GM19239 (cell line): ENCODE data around the gene CIROP.
"Not testable (repeated sequence)": the region's sequence is repeated elsewhere in the genome, so short reads cannot be mapped to it uniquely, and the experiment has no call there.

ENCODE experiments used
- DNase-seq: peaks from one replicate; pipeline ENCODE4 v3.0.0; 2011; ENCODE audit warnings: low spot score; ENCODE audit not compliant: insufficient read length
- FAIRE-seq: peaks from 2 replicates; lab custom pipeline; 2011; peaks lifted over from hg19 to GRCh38; lab: Jason Lieb, UNC

Gene CIROP

GRCh38 chr14:23117371-23118020 is 12.7 kb upstream of the CIROP start:
- FAIRE-seq (no peak), DNase-seq (no peak)

GRCh38 chr14:23115918-23116317 is 11.1 kb upstream of the CIROP start:
- no peak for FAIRE-seq
- no peak for DNase-seq

DNA sequence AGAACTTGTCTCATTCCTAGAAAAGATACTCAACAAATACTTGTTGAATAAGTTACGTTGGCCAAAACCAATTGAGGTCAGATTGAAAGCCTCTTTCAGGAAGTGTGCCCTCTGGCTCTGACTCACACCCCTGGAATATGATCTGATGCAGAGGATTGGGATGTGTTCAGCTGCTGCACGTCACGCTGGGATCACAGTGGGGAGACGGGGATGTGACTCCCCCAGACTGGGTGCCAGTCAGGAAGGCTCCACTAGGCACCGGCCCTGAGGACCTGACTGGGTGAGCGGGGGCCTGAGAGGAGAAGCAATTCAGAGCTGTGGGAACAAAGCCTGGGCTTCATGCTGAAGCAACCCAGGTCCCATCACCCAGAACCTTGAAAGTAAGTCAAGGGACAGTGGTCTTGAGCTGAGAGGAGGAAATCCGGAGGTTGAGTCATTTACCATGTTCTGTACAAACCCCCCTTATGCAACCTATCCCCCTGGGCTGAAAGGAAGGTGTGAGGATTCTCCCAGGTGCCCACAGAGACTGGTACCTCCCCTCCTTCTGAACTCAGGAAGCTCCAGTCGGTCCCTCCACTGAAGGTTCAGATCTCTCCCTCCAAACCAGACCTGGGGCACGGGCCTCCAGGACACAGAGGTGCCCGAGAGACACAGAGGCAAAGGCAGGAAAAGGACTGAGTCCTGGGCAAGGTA is 10.4 kb upstream of the CIROP start:
- no peak for FAIRE-seq
- DNase-seq = no peak

- DNase-seq (no peak), FAIRE-seq (no peak)
These were observed 9.9 kb upstream of the CIROP start for GRCh38 chr14:23114669-23115038.

GRCh38 chr14:23114120-23114458 is 9.3 kb upstream of the CIROP start:
- DNase-seq (no peak), FAIRE-seq (no peak)

- no peak for DNase-seq
- no peak for FAIRE-seq
These were observed 8.8 kb upstream of the CIROP start for GRCh38 chr14:23113431-23114119.

- FAIRE-seq = no peak
- no peak for DNase-seq
These were observed 7.8 kb upstream of the CIROP start for GRCh38 chr14:23112359-23113178.

DNA sequence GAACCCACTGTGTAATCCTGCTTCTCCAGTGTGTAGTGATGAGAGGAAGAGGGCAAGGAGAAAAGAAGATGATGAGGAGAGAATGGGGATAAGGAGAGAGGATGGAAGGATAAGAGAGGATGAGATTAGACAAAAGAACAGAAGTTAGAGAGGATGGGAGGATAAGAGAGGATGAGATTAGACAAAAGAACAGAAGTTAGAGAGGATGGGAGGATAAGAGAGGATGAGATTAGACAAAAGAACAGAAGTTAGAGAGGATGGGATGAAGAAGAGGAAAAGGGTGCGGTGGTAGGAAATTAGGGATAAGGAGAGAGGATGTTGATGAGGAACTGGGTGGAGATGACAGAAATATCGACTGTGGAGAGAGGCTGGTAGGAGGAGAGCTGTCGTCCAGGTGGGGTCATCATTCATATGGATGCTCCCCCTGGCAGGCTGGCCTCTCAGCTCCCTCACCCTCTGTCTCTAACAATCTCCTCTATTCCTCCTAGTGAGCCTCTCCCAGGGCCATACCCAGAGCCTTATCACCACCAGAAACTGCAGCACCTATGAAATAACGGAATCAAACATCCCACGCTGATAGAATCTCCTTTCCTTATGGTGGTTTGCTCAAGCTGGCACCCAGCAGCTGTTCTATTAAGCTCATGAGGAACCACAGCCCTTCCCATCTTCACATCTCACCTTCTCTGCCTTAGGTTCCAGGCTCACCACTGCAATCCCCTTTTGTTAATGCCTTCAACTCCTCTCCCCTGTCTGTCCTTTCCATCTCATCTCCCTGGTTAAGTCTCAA is 6.0 kb upstream of the CIROP start:
- no peak for DNase-seq
- no peak for FAIRE-seq

GRCh38 chr14:23109769-23110168 is 5.0 kb upstream of the CIROP start:
- DNase-seq (no peak), FAIRE-seq (no peak)

DNA sequence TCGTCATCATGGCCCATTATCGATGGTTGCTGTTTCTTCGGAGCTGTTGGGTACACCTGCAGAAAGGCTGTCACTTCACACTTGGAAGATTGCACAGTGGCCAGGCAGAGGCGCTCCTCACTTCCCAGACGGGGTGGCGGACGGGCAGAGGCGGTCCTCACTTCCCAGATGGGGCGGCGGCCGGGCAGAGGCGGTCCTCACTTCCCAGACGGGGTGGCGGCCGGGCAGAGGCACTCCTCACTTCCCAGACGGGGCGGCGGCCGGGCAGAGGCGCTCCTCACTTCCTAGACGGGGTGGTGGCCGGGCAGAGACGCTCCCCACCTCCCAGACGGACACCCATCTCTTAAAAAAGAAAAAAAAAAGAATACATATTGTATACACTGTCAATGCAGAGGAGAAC is 3.4 kb upstream of the CIROP start:
- FAIRE-seq, DNase-seq: not testable (repeated sequence)

DNA sequence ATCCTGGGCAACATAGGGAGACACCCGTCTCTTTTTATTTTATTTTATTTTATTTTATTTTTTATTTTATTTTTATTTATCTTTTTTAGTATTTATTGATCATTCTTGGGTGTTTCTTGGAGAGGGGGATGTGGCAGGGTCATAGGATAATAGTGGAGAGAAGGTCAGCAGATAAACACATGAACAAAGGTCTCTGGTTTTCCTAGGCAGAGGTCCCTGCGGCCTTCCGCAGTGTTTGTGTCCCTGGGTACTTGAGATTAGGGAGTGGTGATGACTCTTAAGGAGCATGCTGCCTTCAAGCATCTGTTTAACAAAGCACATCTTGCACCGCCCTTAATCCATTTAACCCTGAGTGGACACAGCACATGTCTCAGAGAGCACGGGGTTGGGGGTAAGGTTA is 2.8 kb upstream of the CIROP start:
- DNase-seq, FAIRE-seq: not testable (repeated sequence)

GRCh38 chr14:23106747-23107045 is 1.9 kb upstream of the CIROP start:
- DNase-seq = no peak
- no peak for FAIRE-seq

DNA sequence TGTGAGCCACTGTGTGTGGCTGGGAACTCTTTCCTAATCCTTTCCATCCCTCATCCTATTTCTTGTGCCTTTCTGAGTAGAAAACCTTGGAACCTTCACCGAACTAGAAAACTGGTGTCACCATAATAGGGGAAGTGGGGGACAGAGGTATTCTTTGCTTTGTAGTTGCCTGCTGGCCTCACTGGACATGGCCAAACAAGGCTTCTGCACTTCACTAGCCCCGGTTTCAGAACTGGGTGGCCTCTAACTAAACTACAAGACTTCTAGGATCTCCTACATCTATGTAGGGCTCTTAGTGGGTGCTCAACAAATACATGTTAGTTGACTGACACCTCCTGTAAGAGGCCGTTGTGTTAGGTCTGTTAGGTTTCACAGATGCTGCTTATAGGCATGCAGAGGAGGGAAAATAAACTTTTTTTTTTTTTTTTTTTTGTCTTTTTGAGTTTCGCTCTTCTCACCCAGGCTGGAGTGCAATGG is 597 bp upstream of the CIROP start:
- no peak for FAIRE-seq
- DNase-seq = no peak

DNA sequence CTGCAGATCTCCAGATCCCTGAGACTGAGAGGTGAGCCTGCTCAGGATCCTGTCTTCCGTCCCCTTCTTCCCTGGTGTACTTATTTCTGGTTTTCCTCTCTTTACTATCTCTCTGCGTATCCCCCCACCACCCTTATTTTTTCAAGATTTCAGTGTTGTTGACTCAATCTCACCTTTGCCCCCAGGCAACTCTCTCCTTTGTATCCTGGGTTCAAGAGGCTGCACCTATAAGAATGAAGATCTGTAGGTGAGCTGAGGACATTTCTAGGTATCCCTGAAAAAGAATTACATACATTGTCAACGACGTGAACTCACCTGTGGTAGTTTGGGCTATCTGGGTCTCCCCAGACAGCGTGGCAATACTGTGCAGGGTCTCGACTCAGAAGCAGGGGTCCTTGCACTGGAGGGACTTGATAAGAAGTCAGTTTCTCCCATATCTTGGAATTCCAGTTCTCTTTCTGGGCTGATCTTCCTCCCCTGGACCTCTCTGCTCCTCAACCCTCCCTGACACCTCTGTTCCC is 659 bp downstream of the CIROP start:
- FAIRE-seq = no peak

DNA sequence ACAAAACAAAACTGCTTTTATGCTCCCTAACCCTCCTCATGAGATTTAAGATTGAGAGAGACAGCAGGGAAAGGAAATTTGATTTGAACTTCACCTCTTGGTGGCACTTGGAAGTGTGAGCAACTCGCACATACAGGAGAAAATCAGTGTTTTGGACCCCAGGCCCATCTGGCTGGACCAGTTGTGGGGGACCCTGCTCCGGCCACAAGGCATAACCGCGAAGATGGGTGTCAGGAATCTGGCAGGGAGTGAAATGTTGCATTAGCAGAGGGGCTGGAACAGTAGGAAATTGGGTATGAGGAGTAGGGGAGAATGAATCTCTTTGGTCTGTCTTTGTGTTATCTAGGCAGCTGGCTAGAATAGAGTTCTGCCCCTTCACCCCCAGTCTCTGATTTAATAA is 1.2 kb downstream of the CIROP start:
- FAIRE-seq (no peak), DNase-seq (no peak)

More for the DNA sequence above, 659 bp downstream of the CIROP start:
- no peak for DNase-seq

- FAIRE-seq = no peak
- no peak for DNase-seq
These were observed 2.0 kb downstream of the CIROP start for GRCh38 chr14:23102801-23103200.

- no peak for DNase-seq
- no peak for FAIRE-seq
These were observed 2.7 kb downstream of the CIROP start for GRCh38 chr14:23101986-23102625.

- FAIRE-seq (no peak), DNase-seq (no peak)
These were observed 3.4 kb downstream of the CIROP start for GRCh38 chr14:23101213-23101970.
